ENCODE measurements around the gene PKD1.
"Not testable (repeated sequence)": the region's sequence is repeated elsewhere in the genome, so short reads cannot be mapped to it uniquely, and the experiment has no call there.

- not testable (repeated sequence) for TF ChIP-seq POLR2A, CTCF (IDR thresholded peaks at IDR 0.05)
Measured at GRCh38 chr16:2135071-2135470, 627 bp downstream of the PKD1 start.
